Measurements from ENCODE around the gene STOX2. TPM values are rescaled to one million over a fixed set of nuclear protein-coding genes. Genes with fewer than 3 reads are reported as not detected.

The STOX2 gene
- polyA plus RNA-seq, 4 donors, result 0.27 to 2.7 (median 2.0) TPM; not detected in 1

DNA sequence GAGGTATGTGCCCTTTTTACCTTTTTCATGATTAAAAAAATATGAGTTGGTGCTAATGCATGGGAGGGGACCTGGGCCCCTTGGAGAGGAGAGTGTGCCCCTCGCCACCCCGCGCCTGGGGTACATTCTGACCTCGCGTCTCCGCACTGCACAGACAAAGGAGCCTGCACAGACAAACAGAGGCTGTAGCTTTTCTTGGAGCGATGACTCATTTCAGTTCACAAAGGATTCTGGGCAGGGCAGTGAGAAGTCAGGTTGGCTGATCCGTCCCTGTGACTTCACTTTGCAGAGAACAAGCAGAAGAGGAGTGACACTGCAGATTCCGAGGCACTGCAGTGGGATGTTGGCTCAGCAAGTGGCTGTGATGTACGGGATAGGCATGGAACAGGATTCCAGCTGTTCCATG is 82.9 kb downstream of the STOX2 start:
- no peaks in the 10 kb centered on the region for H3K4me1 ChIP-seq (ENCODE audit: control insufficient read depth in 3 of 3, insufficient read depth in 2 of 3, low read depth in 1 of 3, low read length in 2 of 3)
- no peaks in the 10 kb centered on the region for H3K27me3 ChIP-seq (ENCODE audit: control insufficient read depth in 3 of 3, insufficient read depth in 3 of 3, low read length in 3 of 3)
- H3K4me3 ChIP-seq (ENCODE audit: low read depth in 1 of 3, low read length in 3 of 3), result peak overlapping the region in 1 of 3 donors; percentile 22
- no peaks in the 10 kb centered on the region for H3K9me3 ChIP-seq (ENCODE audit: control insufficient read depth in 2 of 2, insufficient read depth in 1 of 2, low read depth in 1 of 2, low read length in 1 of 2)
- H3K36me3 ChIP-seq (ENCODE audit: control insufficient read depth in 3 of 3, insufficient read depth in 2 of 3, low read depth in 1 of 3, low read length in 3 of 3), result no peaks in the 10 kb centered on the region
- 15 to 23% (median 23%) methylated on average over 10 of the region's 10 CpGs for whole genome bisulfite sequencing, 3 donors
- H3K27ac ChIP-seq (ENCODE audit: low read depth in 1 of 3, low read length in 2 of 3), result peak overlapping the region in 2 of 3 donors; percentile 32
- no peak for FAIRE-seq
- DNase-seq, result peak; percentile 74 to 76

DNA sequence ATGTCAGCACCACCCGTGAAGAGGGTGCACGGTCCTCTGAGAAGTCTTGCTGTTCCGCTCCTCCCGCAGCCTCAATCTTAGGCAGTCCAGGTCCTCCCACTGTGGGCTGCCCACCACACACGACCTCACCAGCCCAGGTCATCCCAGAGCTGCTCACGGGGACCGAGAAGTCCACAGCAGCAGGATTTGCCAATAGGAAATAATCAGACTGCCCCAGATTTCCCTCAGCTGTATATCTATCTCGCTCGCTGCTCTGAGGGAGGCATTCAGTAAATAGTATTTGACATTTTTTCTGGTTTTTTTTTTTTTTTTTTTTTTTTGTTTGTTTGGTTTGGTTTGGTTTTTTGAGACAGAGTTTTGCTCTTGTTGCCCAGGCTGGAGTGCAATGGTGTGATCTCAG is 83.8 kb downstream of the STOX2 start:
- Histone ChIP-seq H3K9me3 (ENCODE audit: control insufficient read depth in 2 of 2, insufficient read depth in 1 of 2, low read depth in 1 of 2, low read length in 1 of 2) (no peaks in the 10 kb centered on the region), H3K27me3 (ENCODE audit: control insufficient read depth in 3 of 3, insufficient read depth in 3 of 3, low read length in 3 of 3) (no peaks in the 10 kb centered on the region), H3K4me3 (ENCODE audit: low read depth in 1 of 3, low read length in 3 of 3) (no peak overlapping the region), H3K36me3 (ENCODE audit: control insufficient read depth in 3 of 3, insufficient read depth in 2 of 3, low read depth in 1 of 3, low read length in 3 of 3) (no peaks in the 10 kb centered on the region), H3K27ac (ENCODE audit: low read depth in 1 of 3, low read length in 2 of 3) (peak overlapping the region in 1 of 3 donors; percentile 32), H3K4me1 (ENCODE audit: control insufficient read depth in 3 of 3, insufficient read depth in 2 of 3, low read depth in 1 of 3, low read length in 2 of 3) (no peaks in the 10 kb centered on the region)
- WGBS, 3 donors, result 74 to 86% (median 82%) methylated on average over 9 of the region's 9 CpGs
- FAIRE-seq (no peak), DNase-seq (no peak)

DNA sequence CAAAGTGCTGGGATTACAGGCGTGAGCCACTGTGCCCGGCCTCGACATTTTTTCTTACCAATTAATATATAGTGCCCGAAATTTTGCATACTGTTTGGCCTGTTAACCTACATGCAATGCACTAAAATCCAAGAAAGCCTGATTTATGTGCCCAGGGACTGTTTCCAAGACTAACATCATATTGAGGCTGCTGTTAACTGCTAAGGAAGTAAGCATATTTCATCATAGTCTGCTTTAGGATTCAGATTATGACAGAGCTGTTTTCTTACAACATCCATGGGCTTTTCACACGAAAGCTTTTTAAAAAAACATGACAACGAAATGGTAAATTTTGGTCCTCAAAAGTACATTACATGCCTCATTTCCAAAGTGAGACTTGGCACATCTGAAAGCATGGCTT is 84.4 kb downstream of the STOX2 start:
- H3K27ac ChIP-seq (ENCODE audit: low read depth in 1 of 3, low read length in 2 of 3), result no peak overlapping the region
- FAIRE-seq (no peak), DNase-seq (no peak)
- no peaks in the 10 kb centered on the region for H3K9me3 ChIP-seq (ENCODE audit: control insufficient read depth in 2 of 2, insufficient read depth in 1 of 2, low read depth in 1 of 2, low read length in 1 of 2)
- no peaks in the 10 kb centered on the region for H3K36me3 ChIP-seq (ENCODE audit: control insufficient read depth in 3 of 3, insufficient read depth in 2 of 3, low read depth in 1 of 3, low read length in 3 of 3)
- H3K4me3 ChIP-seq (ENCODE audit: low read depth in 1 of 3, low read length in 3 of 3), result no peak overlapping the region
- H3K4me1 ChIP-seq (ENCODE audit: control insufficient read depth in 3 of 3, insufficient read depth in 2 of 3, low read depth in 1 of 3, low read length in 2 of 3), result no peaks in the 10 kb centered on the region
- no peaks in the 10 kb centered on the region for H3K27me3 ChIP-seq (ENCODE audit: control insufficient read depth in 3 of 3, insufficient read depth in 3 of 3, low read length in 3 of 3)
- WGBS, 3 donors, result 71 to 85% (median 72%) methylated on average over 6 of the region's 6 CpGs

DNA sequence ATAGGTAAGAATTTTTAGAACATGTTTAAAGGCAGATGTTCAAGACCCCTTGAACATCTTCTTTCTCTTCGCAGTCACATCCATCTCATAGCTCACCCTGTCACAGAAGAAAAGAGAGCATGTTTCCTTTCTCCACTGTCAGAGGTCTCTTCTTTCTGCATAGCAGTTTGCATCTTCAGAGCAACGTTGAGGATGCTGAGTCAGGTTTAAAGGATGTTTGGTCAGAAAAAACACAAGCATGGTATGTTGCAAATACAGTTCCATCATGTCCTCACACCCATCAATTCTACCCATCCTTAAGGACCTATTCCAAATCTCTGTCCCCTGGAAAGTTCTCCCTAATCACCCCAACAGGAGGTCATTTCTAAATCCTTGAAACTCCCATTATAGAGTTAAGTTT is 84.8 kb downstream of the STOX2 start:
- H3K4me1 ChIP-seq (ENCODE audit: control insufficient read depth in 3 of 3, insufficient read depth in 2 of 3, low read depth in 1 of 3, low read length in 2 of 3), result no peaks in the 10 kb centered on the region
- H3K27me3 ChIP-seq (ENCODE audit: control insufficient read depth in 3 of 3, insufficient read depth in 3 of 3, low read length in 3 of 3), result no peaks in the 10 kb centered on the region
- FAIRE-seq (no peak), DNase-seq (no peak)
- no peak overlapping the region for H3K27ac ChIP-seq (ENCODE audit: low read depth in 1 of 3, low read length in 2 of 3)
- H3K9me3 ChIP-seq (ENCODE audit: control insufficient read depth in 2 of 2, insufficient read depth in 1 of 2, low read depth in 1 of 2, low read length in 1 of 2), result no peaks in the 10 kb centered on the region
- H3K36me3 ChIP-seq (ENCODE audit: control insufficient read depth in 3 of 3, insufficient read depth in 2 of 3, low read depth in 1 of 3, low read length in 3 of 3), result no peaks in the 10 kb centered on the region
- no peak overlapping the region for H3K4me3 ChIP-seq (ENCODE audit: low read depth in 1 of 3, low read length in 3 of 3)
- 57 to 69% (median 62%) methylated on average over 2 of the region's 2 CpGs for WGBS, 3 donors

DNA sequence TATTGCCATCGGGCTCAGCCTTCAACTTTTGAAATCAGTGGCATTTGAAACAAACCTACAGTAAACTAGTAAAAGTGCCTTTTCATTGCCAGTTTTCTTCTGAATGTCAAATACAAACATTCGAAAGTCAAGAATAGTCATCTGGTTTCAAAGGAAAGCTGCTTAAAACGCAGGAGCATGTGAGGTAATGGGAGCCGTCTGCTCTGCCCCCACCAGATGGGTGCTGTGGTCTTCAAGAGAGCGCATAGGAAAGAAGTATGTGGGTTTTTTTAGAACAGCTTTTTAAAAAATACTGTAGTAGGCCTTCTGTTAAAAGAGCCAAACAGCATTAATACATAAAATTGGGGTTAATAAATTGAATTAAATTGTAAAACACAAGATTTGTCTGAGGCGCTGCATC is 88.6 kb downstream of the STOX2 start:
- FAIRE-seq, result no peak
- Histone ChIP-seq H3K27me3 (ENCODE audit: control insufficient read depth in 3 of 3, insufficient read depth in 3 of 3, low read length in 3 of 3) (peaks cover 0 to 3% (median 0%) of the 10 kb centered on the region in 3 donors), H3K36me3 (ENCODE audit: control insufficient read depth in 3 of 3, insufficient read depth in 2 of 3, low read depth in 1 of 3, low read length in 3 of 3) (no peaks in the 10 kb centered on the region)

DNA sequence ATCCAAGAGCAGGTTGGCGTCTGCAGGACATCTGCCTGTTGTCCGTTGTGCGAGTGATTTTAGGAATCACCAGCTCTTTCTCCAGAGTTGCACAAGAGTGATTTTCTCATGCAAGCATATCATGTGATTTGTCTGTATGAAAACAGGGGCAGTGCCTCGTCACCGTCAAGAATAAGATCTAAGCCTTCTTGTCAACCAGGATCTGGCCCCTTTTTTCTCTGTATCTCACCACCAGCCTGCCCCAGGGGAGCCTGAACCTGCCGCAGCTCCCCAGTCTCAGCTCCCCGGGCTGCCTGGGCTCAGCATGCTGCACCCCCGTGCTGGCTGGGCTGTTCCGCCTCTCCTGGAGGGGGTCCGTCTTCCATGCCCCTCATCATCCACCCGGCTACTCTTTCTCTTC is 90.5 kb downstream of the STOX2 start:
- Histone ChIP-seq H3K27ac (ENCODE audit: low read depth in 1 of 3, low read length in 2 of 3) (no peak overlapping the region), H3K9me3 (ENCODE audit: control insufficient read depth in 2 of 2, insufficient read depth in 1 of 2, low read depth in 1 of 2, low read length in 1 of 2) (no peaks in the 10 kb centered on the region), H3K4me3 (ENCODE audit: low read depth in 1 of 3, low read length in 3 of 3) (no peak overlapping the region), H3K4me1 (ENCODE audit: control insufficient read depth in 3 of 3, insufficient read depth in 2 of 3, low read depth in 1 of 3, low read length in 2 of 3) (no peaks in the 10 kb centered on the region), H3K36me3 (ENCODE audit: control insufficient read depth in 3 of 3, insufficient read depth in 2 of 3, low read depth in 1 of 3, low read length in 3 of 3) (no peaks in the 10 kb centered on the region), H3K27me3 (ENCODE audit: control insufficient read depth in 3 of 3, insufficient read depth in 3 of 3, low read length in 3 of 3) (peaks cover 0 to 3% (median 0%) of the 10 kb centered on the region in 3 donors)
- WGBS, 3 donors, result 79 to 92% (median 84%) methylated on average over 11 of the region's 11 CpGs
- no peak for DNase-seq
- FAIRE-seq, result no peak

More for the DNA sequence above, 88.6 kb downstream of the STOX2 start:
- Histone ChIP-seq H3K9me3 (ENCODE audit: control insufficient read depth in 2 of 2, insufficient read depth in 1 of 2, low read depth in 1 of 2, low read length in 1 of 2) (no peaks in the 10 kb centered on the region), H3K27ac (ENCODE audit: low read depth in 1 of 3, low read length in 2 of 3) (no peak overlapping the region), H3K4me1 (ENCODE audit: control insufficient read depth in 3 of 3, insufficient read depth in 2 of 3, low read depth in 1 of 3, low read length in 2 of 3) (no peaks in the 10 kb centered on the region), H3K4me3 (ENCODE audit: low read depth in 1 of 3, low read length in 3 of 3) (no peak overlapping the region)
- WGBS, 3 donors, result 82 to 89% (median 89%) methylated on average over 6 of the region's 6 CpGs
- DNase-seq, result no peak

DNA sequence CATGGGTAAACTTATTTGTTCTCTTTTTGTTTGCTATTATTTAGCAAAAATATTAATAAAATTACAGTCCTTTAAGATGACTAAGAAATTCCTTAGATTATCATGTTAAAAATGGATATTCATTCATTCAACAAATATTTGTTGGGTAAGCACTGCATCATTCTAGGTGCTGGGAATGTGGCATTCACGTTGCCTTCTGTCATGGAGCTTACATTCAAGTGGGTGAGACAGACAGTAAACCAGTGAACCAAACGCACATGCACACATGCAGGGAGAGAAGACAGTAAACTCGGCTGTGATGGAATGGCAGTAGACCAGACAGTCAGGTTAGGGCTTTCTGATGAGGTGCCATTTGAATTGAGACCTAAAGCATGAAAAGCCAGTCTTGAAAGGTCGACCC is 91.8 kb downstream of the STOX2 start:
- H3K9me3 ChIP-seq (ENCODE audit: control insufficient read depth in 2 of 2, insufficient read depth in 1 of 2, low read depth in 1 of 2, low read length in 1 of 2), result no peaks in the 10 kb centered on the region
- H3K4me3 ChIP-seq (ENCODE audit: low read depth in 1 of 3, low read length in 3 of 3), result no peak overlapping the region
- H3K27me3 ChIP-seq (ENCODE audit: control insufficient read depth in 3 of 3, insufficient read depth in 3 of 3, low read length in 3 of 3), result peaks cover 0 to 3% (median 0%) of the 10 kb centered on the region in 3 donors
- H3K27ac ChIP-seq (ENCODE audit: low read depth in 1 of 3, low read length in 2 of 3), result no peak overlapping the region
- no peak for DNase-seq
- no peaks in the 10 kb centered on the region for H3K36me3 ChIP-seq (ENCODE audit: control insufficient read depth in 3 of 3, insufficient read depth in 2 of 3, low read depth in 1 of 3, low read length in 3 of 3)
- H3K4me1 ChIP-seq (ENCODE audit: control insufficient read depth in 3 of 3, insufficient read depth in 2 of 3, low read depth in 1 of 3, low read length in 2 of 3), result no peaks in the 10 kb centered on the region
- FAIRE-seq, result no peak
- 78 to 88% (median 87%) methylated on average over 4 of the region's 4 CpGs for WGBS, 3 donors

- Histone ChIP-seq H3K36me3 (ENCODE audit: control insufficient read depth in 3 of 3, insufficient read depth in 2 of 3, low read depth in 1 of 3, low read length in 3 of 3) (peaks cover 0 to 2% (median 0%) of the 10 kb centered on the region in 3 donors), H3K9me3 (ENCODE audit: control insufficient read depth in 2 of 2, insufficient read depth in 1 of 2, low read depth in 1 of 2, low read length in 1 of 2) (peaks cover 0 to 5% of the 10 kb centered on the region in 2 donors), H3K4me1 (ENCODE audit: control insufficient read depth in 3 of 3, insufficient read depth in 2 of 3, low read depth in 1 of 3, low read length in 2 of 3) (no peaks in the 10 kb centered on the region), H3K27me3 (ENCODE audit: control insufficient read depth in 3 of 3, insufficient read depth in 3 of 3, low read length in 3 of 3) (peaks cover 0 to 3% (median 0%) of the 10 kb centered on the region in 3 donors), H3K4me3 (ENCODE audit: low read depth in 1 of 3, low read length in 3 of 3) (no peak overlapping the region), H3K27ac (ENCODE audit: low read depth in 1 of 3, low read length in 2 of 3) (no peak overlapping the region)
- FAIRE-seq (no peak), DNase-seq (no peak)
- 60 to 83% (median 72%) methylated on average over 6 of the region's 6 CpGs for WGBS, 3 donors
Observed at GRCh38 chr4:183999435-183999834, 94.3 kb downstream of the STOX2 start.

Measured in small intestine (tissue), 7 donors.